Stomach smooth muscle (tissue), 2 donors: ENCODE results near the gene PACS2.
A peak's percentile ranks its signal among the peaks of the same experiment; 100 is the strongest.

ENCODE experiments used
- H3K27ac ChIP-seq: one replicate; pipeline ENCODE4 v1.7.0; 2013; ENCODE audit warnings: mild to moderate bottlenecking, low read length, inconsistent platforms
- H3K27me3 ChIP-seq, 2 donors: one replicate each; pipeline ENCODE4 v1.7.0; 2013; ENCODE audit warnings: low read length in 2 of 2; ENCODE audit not compliant: insufficient read depth in 2 of 2, control insufficient read depth in 1 of 2
- H3K36me3 ChIP-seq, 2 donors: one replicate each; pipeline ENCODE4 v1.7.0; 2013; ENCODE audit warnings: low read length in 2 of 2; ENCODE audit not compliant: control insufficient read depth in 2 of 2, insufficient read depth in 2 of 2
- H3K4me1 ChIP-seq: one replicate; pipeline ENCODE4 v1.7.0; 2013; ENCODE audit warnings: low read length; ENCODE audit not compliant: control insufficient read depth, insufficient read depth
- H3K4me3 ChIP-seq, 2 donors: one replicate each; pipeline ENCODE4 v1.7.0; 2013; ENCODE audit warnings: low read length in 2 of 2
- H3K9ac ChIP-seq, 2 donors: one replicate each; pipeline ENCODE4 v1.7.0; 2013; ENCODE audit warnings: low read length in 2 of 2, mild to moderate bottlenecking in 1 of 2
- H3K9me3 ChIP-seq, 2 donors: one replicate each; pipeline ENCODE4 v1.7.0; 2013; ENCODE audit warnings: low read length in 2 of 2; ENCODE audit not compliant: control insufficient read depth in 2 of 2
- donor health status: healthy.
- donor health status: Pancreatic carcinoma.

PACS2 gene

DNA sequence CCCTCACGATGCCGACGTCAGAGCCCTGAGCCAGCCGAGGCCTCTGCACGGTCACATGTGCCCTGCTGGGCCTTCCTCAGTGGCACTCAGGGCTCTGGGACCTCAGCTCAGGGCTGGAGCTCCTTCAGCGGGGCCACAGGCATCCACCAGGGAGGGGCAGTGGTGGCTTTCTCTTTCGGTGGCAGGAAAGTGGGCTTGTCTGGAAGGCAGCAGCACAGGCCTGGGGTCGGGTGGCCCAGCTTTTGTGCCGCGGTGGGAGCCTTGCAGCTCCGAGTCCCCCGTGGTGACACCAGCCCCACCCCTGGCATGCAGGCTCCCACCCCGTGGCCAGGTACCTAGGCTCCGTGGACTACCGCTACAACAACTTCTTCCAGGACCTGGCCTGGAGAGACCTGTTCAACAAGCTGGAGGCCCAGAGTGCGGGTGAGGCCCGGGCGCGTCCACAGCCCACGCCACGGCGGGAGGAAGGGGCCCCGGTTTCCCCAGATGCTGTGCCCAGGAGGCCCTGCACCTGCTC is 69.6 kb downstream of the PACS2 start:
- Histone ChIP-seq H3K27me3 (no peaks in the 10 kb centered on the region), H3K4me3 (no peak overlapping the region), H3K9me3 (no peaks in the 10 kb centered on the region), H3K4me1 (peaks cover under 1% of the 10 kb centered on the region), H3K27ac (no peak overlapping the region), H3K36me3 (peaks cover 6 to 38% of the 10 kb centered on the region in 2 donors), H3K9ac (no peak overlapping the region)

- no peak overlapping the region for H3K9ac ChIP-seq
- H3K4me1 ChIP-seq, result peaks cover 7% of the 10 kb centered on the region
- H3K36me3 ChIP-seq, result peaks cover 4 to 38% of the 10 kb centered on the region in 2 donors
- no peak overlapping the region for H3K4me3 ChIP-seq
- H3K27ac ChIP-seq, result no peak overlapping the region
- no peaks in the 10 kb centered on the region for H3K9me3 ChIP-seq
- no peaks in the 10 kb centered on the region for H3K27me3 ChIP-seq
Measured at GRCh38 chr14:105384605-105385321, 70.2 kb downstream of the PACS2 start.

- no peaks in the 10 kb centered on the region for H3K9me3 ChIP-seq
- no peak overlapping the region for H3K27ac ChIP-seq
- peaks cover 12% of the 10 kb centered on the region for H3K4me1 ChIP-seq
- H3K9ac ChIP-seq, result no peak overlapping the region
- H3K27me3 ChIP-seq, result no peaks in the 10 kb centered on the region
- no peak overlapping the region for H3K4me3 ChIP-seq
- peaks cover 3 to 36% of the 10 kb centered on the region in 2 donors for H3K36me3 ChIP-seq
Measured at GRCh38 chr14:105385322-105385637, 70.7 kb downstream of the PACS2 start.

DNA sequence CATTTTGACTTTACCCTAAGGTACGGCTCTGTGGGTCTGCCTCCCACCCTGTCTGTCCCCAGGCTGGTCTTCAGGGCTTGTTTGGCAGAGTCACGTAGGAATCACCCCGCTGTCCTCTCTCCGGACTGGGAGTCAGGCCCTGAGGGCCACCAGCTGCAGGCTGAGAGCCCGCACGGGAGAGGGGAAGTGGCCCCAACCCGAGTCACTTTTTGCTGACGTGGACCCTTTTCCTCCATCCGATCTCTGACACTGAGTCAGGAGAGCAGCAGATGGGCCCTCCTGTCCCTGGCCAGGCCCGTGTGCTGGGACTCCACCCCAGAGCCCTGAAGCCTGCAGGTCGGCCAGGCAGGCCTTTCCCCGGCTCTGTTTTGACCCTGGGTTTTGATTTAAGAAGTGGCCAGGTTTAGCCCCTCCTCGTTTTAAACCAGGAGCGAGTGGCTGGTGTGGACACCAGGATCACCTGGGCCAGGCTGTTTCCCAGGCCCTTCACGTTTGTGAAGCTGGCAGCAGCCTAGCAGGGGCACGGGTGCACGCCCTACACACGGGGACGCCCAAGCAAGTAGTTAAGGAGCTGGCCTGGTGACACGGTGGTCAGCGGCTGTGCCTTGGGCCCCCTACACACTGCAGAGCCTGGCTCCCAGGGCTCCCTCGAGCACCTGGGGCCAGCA is 71.3 kb downstream of the PACS2 start:
- Histone ChIP-seq H3K9ac (no peak overlapping the region), H3K36me3 (peaks cover 3 to 36% of the 10 kb centered on the region in 2 donors), H3K4me3 (no peak overlapping the region), H3K27ac (no peak overlapping the region), H3K9me3 (no peaks in the 10 kb centered on the region), H3K27me3 (no peaks in the 10 kb centered on the region), H3K4me1 (peaks cover 16% of the 10 kb centered on the region)

- Histone ChIP-seq H3K4me1 (peaks cover 16% of the 10 kb centered on the region), H3K9me3 (no peaks in the 10 kb centered on the region), H3K27me3 (no peaks in the 10 kb centered on the region), H3K36me3 (peaks cover 3 to 32% of the 10 kb centered on the region in 2 donors), H3K27ac (no peak overlapping the region), H3K4me3 (no peak overlapping the region), H3K9ac (no peak overlapping the region)
Measured at GRCh38 chr14:105386581-105387529, 72.3 kb downstream of the PACS2 start.

DNA sequence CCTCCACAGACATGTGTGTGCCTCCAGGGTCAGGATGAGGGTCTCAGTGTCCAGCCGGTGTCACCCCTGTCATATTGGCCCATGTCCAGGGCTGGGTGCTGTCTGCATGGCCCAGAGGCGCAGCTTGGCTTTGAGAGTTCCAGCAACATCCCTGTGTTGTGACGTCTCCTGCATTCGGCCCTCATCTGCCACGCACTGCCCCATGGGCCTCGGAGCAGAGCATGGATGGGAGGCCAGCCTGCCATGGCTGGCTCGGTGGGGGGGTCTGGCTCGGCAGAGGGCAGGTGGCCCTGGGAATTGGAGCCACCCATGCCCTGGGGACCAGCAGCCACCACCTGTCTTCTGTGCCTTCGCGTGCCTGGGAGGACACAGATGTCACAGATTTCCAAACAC is 73.0 kb downstream of the PACS2 start:
- Histone ChIP-seq H3K27ac (no peak overlapping the region), H3K4me3 (no peak overlapping the region), H3K27me3 (no peaks in the 10 kb centered on the region), H3K4me1 (peaks cover 16% of the 10 kb centered on the region), H3K9ac (no peak overlapping the region), H3K9me3 (no peaks in the 10 kb centered on the region), H3K36me3 (peaks cover 3 to 29% of the 10 kb centered on the region in 2 donors)

DNA sequence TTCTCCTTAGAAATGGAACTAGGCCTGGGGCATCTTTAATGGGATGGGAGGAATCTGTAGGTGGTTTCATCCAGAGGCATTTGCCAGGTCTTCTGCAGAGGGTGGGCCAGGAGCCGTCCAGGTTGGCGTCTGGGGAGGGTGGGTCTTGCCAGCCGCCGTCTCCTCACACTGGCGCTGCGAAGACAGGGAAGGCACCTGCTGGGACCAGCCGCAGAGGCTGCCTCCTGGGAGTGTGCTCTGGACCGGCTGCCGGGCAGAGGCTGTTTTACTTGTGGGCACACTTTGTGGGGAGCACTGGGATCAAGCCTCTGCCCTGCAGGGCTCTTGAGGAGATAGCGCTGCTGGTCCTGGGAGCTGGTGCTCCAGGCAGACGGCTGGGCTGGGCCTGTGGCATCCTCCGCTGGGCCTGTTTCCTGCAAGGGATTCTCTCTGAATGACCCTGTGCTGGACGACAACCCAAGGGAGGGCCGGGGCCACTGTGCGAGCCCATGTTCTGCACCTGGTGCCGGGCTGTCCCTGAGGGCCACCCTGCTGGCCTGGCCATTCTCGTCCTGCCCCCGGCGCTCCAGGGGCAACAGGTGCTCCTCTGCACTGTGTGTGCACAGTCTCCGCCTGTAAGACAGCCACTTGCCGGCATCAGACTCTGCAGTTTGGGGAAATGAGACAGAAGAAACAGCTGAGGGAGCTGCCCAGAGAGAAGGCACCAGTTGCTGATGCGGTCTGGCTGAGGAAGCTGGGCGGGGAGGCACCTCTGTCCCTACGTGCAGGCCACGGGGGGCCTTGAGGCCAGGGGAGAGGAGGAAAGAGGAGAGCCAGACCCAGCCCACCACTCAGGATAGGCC is 73.8 kb downstream of the PACS2 start:
- Histone ChIP-seq H3K27ac (peak overlapping the region; percentile 11), H3K27me3 (no peaks in the 10 kb centered on the region), H3K36me3 (peaks cover 7 to 22% of the 10 kb centered on the region in 2 donors), H3K4me1 (peaks cover 16% of the 10 kb centered on the region), H3K9ac (no peak overlapping the region), H3K9me3 (no peaks in the 10 kb centered on the region), H3K4me3 (no peak overlapping the region)

DNA sequence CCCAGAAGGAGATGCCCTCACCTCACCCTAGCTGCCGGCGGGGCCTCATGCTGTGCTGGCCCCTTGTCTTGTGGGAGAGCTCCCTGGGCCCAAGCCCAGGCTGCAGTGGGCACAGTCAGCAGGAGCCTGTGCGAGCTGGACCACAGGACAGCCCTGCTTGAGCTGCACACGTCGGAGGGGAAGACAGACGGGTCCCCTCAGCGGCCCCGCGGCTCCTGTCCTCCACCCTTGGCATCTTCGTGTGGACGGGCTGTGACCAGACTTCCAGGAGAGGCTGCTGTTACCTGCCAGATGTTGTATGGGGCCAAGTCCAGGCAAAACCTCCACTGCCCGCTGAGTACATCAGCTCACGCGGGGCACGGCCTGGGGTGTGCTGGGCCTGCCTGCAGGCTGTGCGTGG is 74.4 kb downstream of the PACS2 start:
- H3K9ac ChIP-seq, result no peak overlapping the region
- no peaks in the 10 kb centered on the region for H3K9me3 ChIP-seq
- peaks cover 7 to 17% of the 10 kb centered on the region in 2 donors for H3K36me3 ChIP-seq
- no peak overlapping the region for H3K4me3 ChIP-seq
- H3K27ac ChIP-seq, result peak overlapping the region; percentile 11
- peaks cover 16% of the 10 kb centered on the region for H3K4me1 ChIP-seq
- no peaks in the 10 kb centered on the region for H3K27me3 ChIP-seq

- no peak overlapping the region for H3K4me3 ChIP-seq
- H3K27me3 ChIP-seq, result no peaks in the 10 kb centered on the region
- H3K36me3 ChIP-seq, result peaks cover 7 to 18% of the 10 kb centered on the region in 2 donors
- peak overlapping the region; percentile 60 for H3K27ac ChIP-seq
- peak overlapping the region in 1 of 2 donors; percentile 21 for H3K9ac ChIP-seq
- H3K9me3 ChIP-seq, result no peaks in the 10 kb centered on the region
- peaks cover 16% of the 10 kb centered on the region for H3K4me1 ChIP-seq
Measured at GRCh38 chr14:105389534-105389933, 75.0 kb downstream of the PACS2 start.
